GM23338 (cell line): ENCODE measurements around the gene GSTA2.

Experiments
- CREB1 ChIP-seq: fragments of 250-450 bp; sonication (Bioruptor Pico); IDR thresholded peaks from 2 replicates; pipeline ENCODE4 v1.5.0; 2020; ENCODE audit warnings: low read depth, mild to moderate bottlenecking, moderate library complexity
- CTCF ChIP-seq, 2 experiments: fragments of 200-600 bp in 1 of 2; sonication (generic) in 1 of 2; conservative IDR thresholded peaks; 2 replicates each; pipeline versions ENCODE4 v1.5.1 to v1.6.1; 2016 to 2017; ENCODE audit warnings: antibody characterized with exemption in 2 of 2, low read depth in 2 of 2, mild to moderate bottlenecking in 2 of 2, moderate library complexity in 1 of 2
- EZH2 ChIP-seq: fragments of 200-600 bp; sonication (generic); IDR thresholded peaks from one replicate; pipeline ENCODE4 v1.8.0; 2017; ENCODE audit warnings: antibody characterized with exemption, mild to moderate bottlenecking, low read depth; ENCODE audit not compliant: unreplicated experiment
- EZH2phosphoT487 ChIP-seq: fragments of 200-600 bp; sonication (generic); IDR thresholded peaks from one replicate; pipeline ENCODE4 v1.8.1; 2018; ENCODE audit warnings: antibody characterized with exemption; ENCODE audit not compliant: unreplicated experiment
- JUNB ChIP-seq: IDR thresholded peaks from one replicate; pipeline ENCODE4 v1.6.1; 2016; ENCODE audit warnings: antibody characterized with exemption; ENCODE audit not compliant: unreplicated experiment
- NANOG ChIP-seq: IDR thresholded peaks from 2 replicates; pipeline ENCODE4 v1.6.1; 2016; ENCODE audit warnings: antibody characterized with exemption, borderline replicate concordance
- POLR2AphosphoS5 ChIP-seq: IDR thresholded peaks from 2 replicates; pipeline ENCODE4 v1.6.1; 2016; ENCODE audit warnings: antibody characterized with exemption, low read depth
- STAT1 ChIP-seq: IDR thresholded peaks from one replicate; pipeline ENCODE4 v1.6.1; 2016; ENCODE audit warnings: antibody characterized with exemption; ENCODE audit not compliant: unreplicated experiment
- ZNF114 ChIP-seq: fragments of 250-450 bp; sonication (Bioruptor Pico); IDR thresholded peaks from 2 replicates; pipeline ENCODE4 v1.5.0; 2020; ENCODE audit warnings: mild to moderate bottlenecking, moderate library complexity
- ZNF331 ChIP-seq: fragments of 250-450 bp; sonication (Bioruptor Pico); IDR thresholded peaks from 2 replicates; pipeline ENCODE4 v1.5.0; 2020; ENCODE audit warnings: low read depth, mild to moderate bottlenecking, moderate library complexity
- TF ChIP-seq, protein P1 (sequence below): IDR thresholded peaks from one replicate; pipeline ENCODE4 v1.6.1; 2018; ENCODE audit warnings: antibody characterized with exemption; ENCODE audit not compliant: unreplicated experiment
- TF ChIP-seq, protein P2 (sequence below): IDR thresholded peaks from 2 replicates; pipeline ENCODE4 v1.6.1; 2016; ENCODE audit warnings: antibody characterized with exemption
- TF ChIP-seq, protein P3 (sequence below): fragments of 250-450 bp; sonication (Bioruptor Pico); IDR thresholded peaks from 2 replicates; pipeline ENCODE4 v1.5.0; 2020; ENCODE audit warnings: mild to moderate bottlenecking, moderate library complexity

GRCh38 chr6:52787917-52788316 is 24.6 kb upstream of the GSTA2 start:
- no peak for TF ChIP-seq EZH2
- no peak for TF ChIP-seq CTCF (conservative IDR thresholded peaks at IDR 0.05; ENCODE audit: low read depth in 2 of 2)
- no peak for TF ChIP-seq POLR2AphosphoS5
- no peak for TF ChIP-seq ZNF331 (CRISPR knock-in tag)
- no peak for TF ChIP-seq EZH2phosphoT487
- TF ChIP-seq, protein P1, sequence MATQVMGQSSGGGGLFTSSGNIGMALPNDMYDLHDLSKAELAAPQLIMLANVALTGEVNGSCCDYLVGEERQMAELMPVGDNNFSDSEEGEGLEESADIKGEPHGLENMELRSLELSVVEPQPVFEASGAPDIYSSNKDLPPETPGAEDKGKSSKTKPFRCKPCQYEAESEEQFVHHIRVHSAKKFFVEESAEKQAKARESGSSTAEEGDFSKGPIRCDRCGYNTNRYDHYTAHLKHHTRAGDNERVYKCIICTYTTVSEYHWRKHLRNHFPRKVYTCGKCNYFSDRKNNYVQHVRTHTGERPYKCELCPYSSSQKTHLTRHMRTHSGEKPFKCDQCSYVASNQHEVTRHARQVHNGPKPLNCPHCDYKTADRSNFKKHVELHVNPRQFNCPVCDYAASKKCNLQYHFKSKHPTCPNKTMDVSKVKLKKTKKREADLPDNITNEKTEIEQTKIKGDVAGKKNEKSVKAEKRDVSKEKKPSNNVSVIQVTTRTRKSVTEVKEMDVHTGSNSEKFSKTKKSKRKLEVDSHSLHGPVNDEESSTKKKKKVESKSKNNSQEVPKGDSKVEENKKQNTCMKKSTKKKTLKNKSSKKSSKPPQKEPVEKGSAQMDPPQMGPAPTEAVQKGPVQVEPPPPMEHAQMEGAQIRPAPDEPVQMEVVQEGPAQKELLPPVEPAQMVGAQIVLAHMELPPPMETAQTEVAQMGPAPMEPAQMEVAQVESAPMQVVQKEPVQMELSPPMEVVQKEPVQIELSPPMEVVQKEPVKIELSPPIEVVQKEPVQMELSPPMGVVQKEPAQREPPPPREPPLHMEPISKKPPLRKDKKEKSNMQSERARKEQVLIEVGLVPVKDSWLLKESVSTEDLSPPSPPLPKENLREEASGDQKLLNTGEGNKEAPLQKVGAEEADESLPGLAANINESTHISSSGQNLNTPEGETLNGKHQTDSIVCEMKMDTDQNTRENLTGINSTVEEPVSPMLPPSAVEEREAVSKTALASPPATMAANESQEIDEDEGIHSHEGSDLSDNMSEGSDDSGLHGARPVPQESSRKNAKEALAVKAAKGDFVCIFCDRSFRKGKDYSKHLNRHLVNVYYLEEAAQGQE: no peak
- no peak for TF ChIP-seq CREB1 (CRISPR knock-in tag)
- TF ChIP-seq JUNB: no peak
- TF ChIP-seq, protein P2, sequence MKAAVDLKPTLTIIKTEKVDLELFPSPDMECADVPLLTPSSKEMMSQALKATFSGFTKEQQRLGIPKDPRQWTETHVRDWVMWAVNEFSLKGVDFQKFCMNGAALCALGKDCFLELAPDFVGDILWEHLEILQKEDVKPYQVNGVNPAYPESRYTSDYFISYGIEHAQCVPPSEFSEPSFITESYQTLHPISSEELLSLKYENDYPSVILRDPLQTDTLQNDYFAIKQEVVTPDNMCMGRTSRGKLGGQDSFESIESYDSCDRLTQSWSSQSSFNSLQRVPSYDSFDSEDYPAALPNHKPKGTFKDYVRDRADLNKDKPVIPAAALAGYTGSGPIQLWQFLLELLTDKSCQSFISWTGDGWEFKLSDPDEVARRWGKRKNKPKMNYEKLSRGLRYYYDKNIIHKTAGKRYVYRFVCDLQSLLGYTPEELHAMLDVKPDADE: no peak
- TF ChIP-seq, protein P3, sequence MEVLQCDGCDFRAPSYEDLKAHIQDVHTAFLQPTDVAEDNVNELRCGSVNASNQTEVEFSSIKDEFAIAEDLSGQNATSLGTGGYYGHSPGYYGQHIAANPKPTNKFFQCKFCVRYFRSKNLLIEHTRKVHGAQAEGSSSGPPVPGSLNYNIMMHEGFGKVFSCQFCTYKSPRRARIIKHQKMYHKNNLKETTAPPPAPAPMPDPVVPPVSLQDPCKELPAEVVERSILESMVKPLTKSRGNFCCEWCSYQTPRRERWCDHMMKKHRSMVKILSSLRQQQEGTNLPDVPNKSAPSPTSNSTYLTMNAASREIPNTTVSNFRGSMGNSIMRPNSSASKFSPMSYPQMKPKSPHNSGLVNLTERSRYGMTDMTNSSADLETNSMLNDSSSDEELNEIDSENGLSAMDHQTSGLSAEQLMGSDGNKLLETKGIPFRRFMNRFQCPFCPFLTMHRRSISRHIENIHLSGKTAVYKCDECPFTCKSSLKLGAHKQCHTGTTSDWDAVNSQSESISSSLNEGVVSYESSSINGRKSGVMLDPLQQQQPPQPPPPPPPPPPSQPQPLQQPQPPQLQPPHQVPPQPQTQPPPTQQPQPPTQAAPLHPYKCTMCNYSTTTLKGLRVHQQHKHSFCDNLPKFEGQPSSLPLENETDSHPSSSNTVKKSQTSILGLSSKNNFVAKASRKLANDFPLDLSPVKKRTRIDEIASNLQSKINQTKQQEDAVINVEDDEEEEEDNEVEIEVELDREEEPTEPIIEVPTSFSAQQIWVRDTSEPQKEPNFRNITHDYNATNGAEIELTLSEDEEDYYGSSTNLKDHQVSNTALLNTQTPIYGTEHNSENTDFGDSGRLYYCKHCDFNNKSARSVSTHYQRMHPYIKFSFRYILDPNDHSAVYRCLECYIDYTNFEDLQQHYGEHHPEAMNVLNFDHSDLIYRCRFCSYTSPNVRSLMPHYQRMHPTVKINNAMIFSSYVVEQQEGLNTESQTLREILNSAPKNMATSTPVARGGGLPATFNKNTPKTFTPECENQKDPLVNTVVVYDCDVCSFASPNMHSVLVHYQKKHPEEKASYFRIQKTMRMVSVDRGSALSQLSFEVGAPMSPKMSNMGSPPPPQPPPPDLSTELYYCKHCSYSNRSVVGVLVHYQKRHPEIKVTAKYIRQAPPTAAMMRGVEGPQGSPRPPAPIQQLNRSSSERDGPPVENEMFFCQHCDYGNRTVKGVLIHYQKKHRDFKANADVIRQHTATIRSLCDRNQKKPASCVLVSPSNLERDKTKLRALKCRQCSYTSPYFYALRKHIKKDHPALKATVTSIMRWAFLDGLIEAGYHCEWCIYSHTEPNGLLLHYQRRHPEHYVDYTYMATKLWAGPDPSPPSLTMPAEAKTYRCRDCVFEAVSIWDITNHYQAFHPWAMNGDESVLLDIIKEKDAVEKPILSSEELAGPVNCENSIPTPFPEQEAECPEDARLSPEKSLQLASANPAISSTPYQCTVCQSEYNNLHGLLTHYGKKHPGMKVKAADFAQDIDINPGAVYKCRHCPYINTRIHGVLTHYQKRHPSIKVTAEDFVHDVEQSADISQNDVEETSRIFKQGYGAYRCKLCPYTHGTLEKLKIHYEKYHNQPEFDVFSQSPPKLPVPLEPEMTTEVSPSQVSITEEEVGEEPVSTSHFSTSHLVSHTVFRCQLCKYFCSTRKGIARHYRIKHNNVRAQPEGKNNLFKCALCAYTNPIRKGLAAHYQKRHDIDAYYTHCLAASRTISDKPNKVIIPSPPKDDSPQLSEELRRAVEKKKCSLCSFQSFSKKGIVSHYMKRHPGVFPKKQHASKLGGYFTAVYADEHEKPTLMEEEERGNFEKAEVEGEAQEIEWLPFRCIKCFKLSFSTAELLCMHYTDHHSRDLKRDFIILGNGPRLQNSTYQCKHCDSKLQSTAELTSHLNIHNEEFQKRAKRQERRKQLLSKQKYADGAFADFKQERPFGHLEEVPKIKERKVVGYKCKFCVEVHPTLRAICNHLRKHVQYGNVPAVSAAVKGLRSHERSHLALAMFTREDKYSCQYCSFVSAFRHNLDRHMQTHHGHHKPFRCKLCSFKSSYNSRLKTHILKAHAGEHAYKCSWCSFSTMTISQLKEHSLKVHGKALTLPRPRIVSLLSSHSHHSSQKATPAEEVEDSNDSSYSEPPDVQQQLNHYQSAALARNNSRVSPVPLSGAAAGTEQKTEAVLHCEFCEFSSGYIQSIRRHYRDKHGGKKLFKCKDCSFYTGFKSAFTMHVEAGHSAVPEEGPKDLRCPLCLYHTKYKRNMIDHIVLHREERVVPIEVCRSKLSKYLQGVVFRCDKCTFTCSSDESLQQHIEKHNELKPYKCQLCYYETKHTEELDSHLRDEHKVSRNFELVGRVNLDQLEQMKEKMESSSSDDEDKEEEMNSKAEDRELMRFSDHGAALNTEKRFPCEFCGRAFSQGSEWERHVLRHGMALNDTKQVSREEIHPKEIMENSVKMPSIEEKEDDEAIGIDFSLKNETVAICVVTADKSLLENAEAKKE (CRISPR knock-in tag): no peak
- no peak for TF ChIP-seq NANOG
- TF ChIP-seq STAT1: no peak
- TF ChIP-seq ZNF114: no peak
